HFFc6 (cell line): Measurements from ENCODE around the gene ONECUT2. TPM values are rescaled to one million over a fixed set of nuclear protein-coding genes. Genes with fewer than 3 reads are reported as not detected.
A peak's percentile ranks its signal among the peaks of the same experiment; 100 is the strongest.

Source experiments
- DNase-seq: peaks from one replicate; pipeline ENCODE4 v3.0.0-alpha.2; 2018
- H3K27ac Mint-ChIP-seq: 2 replicates; pipeline ENCODE4 v1.8.0; 2020; ENCODE audit warnings: mild to moderate bottlenecking, mixed read lengths
- H3K27me3 Mint-ChIP-seq: 2 replicates; pipeline ENCODE4 v1.8.0; 2021; ENCODE audit warnings: mild to moderate bottlenecking, moderate library complexity, mixed read lengths; ENCODE audit not compliant: insufficient read depth
- H3K36me3 Mint-ChIP-seq: 2 replicates; pipeline ENCODE4 v1.8.0; 2021; ENCODE audit warnings: low read depth, mixed read lengths
- H3K4me1 Mint-ChIP-seq: 2 replicates; pipeline ENCODE4 v1.8.0; 2020; ENCODE audit warnings: low read depth, mixed read lengths
- H3K4me3 Mint-ChIP-seq: 2 replicates; pipeline ENCODE4 v1.8.0; 2020; ENCODE audit warnings: mild to moderate bottlenecking, moderate library complexity, mixed read lengths
- H3K9me3 Mint-ChIP-seq: 2 replicates; pipeline ENCODE4 v1.8.0; 2020; ENCODE audit warnings: mild to moderate bottlenecking, mixed read lengths
- total RNA-seq, 6 experiments: library from RNA; stranded (reverse); fragmentation: NEBNext Ultra II Directional; extraction: Animal tissue kit (Norgen Biotek cat#: 25700); gene quantifications; 2 replicates in 1 of 6; 3 replicates in 5 of 6; pipeline ENCODE4 v1.2.3, GENCODE V29; 2021
- TF ChIP-seq, protein P1 (sequence below): fragments of 200-600 bp; sonication (generic); IDR thresholded peaks from 2 replicates; pipeline ENCODE4 v1.5.0; 2021; ENCODE audit warnings: antibody characterized with exemption, mild to moderate bottlenecking

Gene ONECUT2
- total RNA-seq, 6 experiments from 2014 or later, result 0.10 to 0.40 (median 0.18) TPM

DNA sequence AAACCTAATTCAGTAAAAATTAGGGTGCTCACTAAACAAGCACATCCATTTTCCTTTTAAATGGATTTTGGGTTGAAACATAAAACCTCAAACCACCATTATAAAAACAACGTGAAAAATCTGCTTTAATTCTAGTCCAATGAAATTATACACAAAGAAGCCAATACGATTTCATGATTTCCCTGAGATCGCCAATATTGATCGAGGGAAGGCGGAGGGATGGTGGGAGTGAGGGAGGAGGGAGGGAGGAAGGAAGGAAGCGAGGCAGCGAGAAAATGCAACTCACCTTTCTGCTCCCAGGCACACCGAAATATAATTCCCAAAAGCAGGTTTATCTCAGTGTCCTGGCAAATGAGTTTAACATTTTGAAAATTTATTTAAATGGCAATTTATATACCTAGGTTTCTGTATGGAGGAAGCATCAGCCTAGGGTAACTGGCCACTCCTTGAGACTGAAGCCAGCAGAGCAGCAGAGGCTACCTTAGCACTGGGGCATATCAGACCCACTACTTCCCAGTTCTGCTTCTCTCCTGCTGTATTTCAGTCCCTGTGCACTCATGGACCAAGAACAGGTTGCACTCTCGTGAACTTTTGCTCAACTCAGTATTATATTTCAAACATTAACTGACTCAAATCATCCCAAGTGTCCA is 2.3 kb upstream of the ONECUT2 start:
- peaks cover 74% of the 10 kb centered on the region for H3K27me3 Mint-ChIP-seq
- TF ChIP-seq, protein P1, sequence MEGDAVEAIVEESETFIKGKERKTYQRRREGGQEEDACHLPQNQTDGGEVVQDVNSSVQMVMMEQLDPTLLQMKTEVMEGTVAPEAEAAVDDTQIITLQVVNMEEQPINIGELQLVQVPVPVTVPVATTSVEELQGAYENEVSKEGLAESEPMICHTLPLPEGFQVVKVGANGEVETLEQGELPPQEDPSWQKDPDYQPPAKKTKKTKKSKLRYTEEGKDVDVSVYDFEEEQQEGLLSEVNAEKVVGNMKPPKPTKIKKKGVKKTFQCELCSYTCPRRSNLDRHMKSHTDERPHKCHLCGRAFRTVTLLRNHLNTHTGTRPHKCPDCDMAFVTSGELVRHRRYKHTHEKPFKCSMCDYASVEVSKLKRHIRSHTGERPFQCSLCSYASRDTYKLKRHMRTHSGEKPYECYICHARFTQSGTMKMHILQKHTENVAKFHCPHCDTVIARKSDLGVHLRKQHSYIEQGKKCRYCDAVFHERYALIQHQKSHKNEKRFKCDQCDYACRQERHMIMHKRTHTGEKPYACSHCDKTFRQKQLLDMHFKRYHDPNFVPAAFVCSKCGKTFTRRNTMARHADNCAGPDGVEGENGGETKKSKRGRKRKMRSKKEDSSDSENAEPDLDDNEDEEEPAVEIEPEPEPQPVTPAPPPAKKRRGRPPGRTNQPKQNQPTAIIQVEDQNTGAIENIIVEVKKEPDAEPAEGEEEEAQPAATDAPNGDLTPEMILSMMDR, result no peak
- H3K9me3 Mint-ChIP-seq, result peaks cover 4% of the 10 kb centered on the region
- DNase-seq, result no peak
- no peak overlapping the region for H3K27ac Mint-ChIP-seq
- H3K36me3 Mint-ChIP-seq, result peaks cover 11% of the 10 kb centered on the region
- H3K4me3 Mint-ChIP-seq, result no peak overlapping the region
- peaks cover 40% of the 10 kb centered on the region for H3K4me1 Mint-ChIP-seq

DNA sequence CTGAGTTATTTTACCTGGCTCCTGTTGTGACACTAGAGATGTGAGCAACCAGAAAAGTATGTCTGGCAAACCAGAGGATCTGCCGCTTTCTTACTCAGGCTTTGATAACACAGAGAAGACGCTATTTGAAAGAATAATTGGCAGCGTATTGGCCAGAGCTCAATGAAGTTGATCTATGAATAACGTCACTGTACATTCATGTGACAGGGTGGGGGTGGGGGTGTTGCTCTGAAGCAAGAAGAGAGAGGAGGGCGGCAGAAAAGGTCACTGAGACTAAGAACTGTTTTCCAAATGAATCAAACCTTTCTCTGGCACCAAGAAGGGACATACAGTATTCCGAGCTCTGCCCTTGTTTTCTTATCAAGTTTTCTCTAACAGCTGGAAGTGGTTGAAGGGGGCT is 1.7 kb upstream of the ONECUT2 start:
- Mint-ChIP-seq H3K36me3 (peaks cover 11% of the 10 kb centered on the region), H3K4me1 (peaks cover 42% of the 10 kb centered on the region), H3K9me3 (peaks cover 4% of the 10 kb centered on the region), H3K27me3 (peaks cover 78% of the 10 kb centered on the region), H3K27ac (no peak overlapping the region), H3K4me3 (no peak overlapping the region)
- TF ChIP-seq, protein P1, result no peak
- no peak for DNase-seq

DNA sequence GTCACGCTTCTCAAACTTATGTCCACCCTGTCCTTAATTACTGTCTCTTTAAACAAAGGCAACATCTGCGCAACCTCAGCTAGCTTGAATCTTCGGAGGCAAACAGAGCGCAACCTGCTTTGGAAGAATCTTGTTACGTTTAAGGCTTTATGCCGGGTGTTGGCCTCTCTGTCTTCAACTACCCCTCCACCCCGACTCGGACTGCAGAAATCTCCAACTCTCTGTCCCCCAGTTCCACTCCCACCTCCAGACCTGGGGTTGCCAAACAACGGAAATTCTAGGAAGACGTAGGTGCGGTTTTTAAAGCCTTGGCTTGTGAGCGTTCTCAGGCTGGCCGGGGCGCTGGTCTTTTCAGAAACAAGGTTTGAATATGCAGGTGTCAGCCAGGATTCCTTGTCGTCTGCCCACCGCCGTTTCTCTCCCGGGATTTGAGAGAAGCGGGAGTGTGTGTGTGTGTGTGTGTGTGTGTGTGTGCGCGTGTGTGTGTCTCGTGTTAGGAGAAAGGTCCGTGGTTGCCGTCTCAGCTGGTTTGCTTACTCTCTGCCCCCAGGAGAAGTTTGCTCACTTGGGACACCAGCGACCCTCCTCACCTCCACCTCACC is 1.1 kb upstream of the ONECUT2 start:
- no peak for DNase-seq
- Mint-ChIP-seq H3K27ac (no peak overlapping the region), H3K9me3 (peaks cover 1% of the 10 kb centered on the region), H3K4me3 (peak overlapping the region; percentile 86), H3K36me3 (peaks cover 11% of the 10 kb centered on the region), H3K4me1 (peaks cover 46% of the 10 kb centered on the region), H3K27me3 (peaks cover 81% of the 10 kb centered on the region)
- TF ChIP-seq, protein P1, result no peak

DNA sequence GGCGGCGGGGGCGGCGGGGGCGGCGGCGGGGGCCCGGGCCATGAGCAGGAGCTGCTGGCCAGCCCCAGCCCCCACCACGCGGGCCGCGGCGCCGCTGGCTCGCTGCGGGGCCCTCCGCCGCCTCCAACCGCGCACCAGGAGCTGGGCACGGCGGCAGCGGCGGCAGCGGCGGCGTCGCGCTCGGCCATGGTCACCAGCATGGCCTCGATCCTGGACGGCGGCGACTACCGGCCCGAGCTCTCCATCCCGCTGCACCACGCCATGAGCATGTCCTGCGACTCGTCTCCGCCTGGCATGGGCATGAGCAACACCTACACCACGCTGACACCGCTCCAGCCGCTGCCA is 644 bp downstream of the ONECUT2 start:
- H3K9me3 Mint-ChIP-seq, result no peaks in the 10 kb centered on the region
- peaks cover 41% of the 10 kb centered on the region for H3K4me1 Mint-ChIP-seq
- no peak for DNase-seq
- peaks cover 6% of the 10 kb centered on the region; the same call in 1 of the 2 replicates for H3K36me3 Mint-ChIP-seq
- peaks cover 79% of the 10 kb centered on the region for H3K27me3 Mint-ChIP-seq
- no peak overlapping the region for H3K27ac Mint-ChIP-seq
- H3K4me3 Mint-ChIP-seq, result peak overlapping the region; percentile 79
- TF ChIP-seq, protein P1, result no peak

DNA sequence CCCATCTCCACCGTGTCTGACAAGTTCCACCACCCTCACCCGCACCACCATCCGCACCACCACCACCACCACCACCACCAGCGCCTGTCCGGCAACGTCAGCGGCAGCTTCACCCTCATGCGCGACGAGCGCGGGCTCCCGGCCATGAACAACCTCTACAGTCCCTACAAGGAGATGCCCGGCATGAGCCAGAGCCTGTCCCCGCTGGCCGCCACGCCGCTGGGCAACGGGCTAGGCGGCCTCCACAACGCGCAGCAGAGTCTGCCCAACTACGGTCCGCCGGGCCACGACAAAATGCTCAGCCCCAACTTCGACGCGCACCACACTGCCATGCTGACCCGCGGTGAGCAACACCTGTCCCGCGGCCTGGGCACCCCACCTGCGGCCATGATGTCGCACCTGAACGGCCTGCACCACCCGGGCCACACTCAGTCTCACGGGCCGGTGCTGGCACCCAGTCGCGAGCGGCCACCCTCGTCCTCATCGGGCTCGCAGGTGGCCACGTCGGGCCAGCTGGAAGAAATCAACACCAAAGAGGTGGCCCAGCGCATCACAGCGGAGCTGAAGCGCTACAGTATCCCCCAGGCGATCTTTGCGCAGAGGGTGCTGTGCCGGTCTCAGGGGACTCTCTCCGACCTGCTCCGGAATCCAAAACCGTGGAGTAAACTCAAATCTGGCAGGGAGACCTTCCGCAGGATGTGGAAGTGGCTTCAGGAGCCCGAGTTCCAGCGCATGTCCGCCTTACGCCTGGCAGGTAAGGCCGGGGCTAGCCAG is 1.2 kb downstream of the ONECUT2 start:
- peak overlapping the region; percentile 79 for H3K4me3 Mint-ChIP-seq
- H3K36me3 Mint-ChIP-seq, result peaks cover 6% of the 10 kb centered on the region; the same call in 1 of the 2 replicates
- peaks cover 77% of the 10 kb centered on the region for H3K27me3 Mint-ChIP-seq
- no peak overlapping the region for H3K27ac Mint-ChIP-seq
- H3K4me1 Mint-ChIP-seq, result peaks cover 43% of the 10 kb centered on the region
- H3K9me3 Mint-ChIP-seq, result no peaks in the 10 kb centered on the region
- DNase-seq, result no peak
- TF ChIP-seq, protein P1, result no peak
